Neuronal stem cell (in vitro differentiated cells): Measurements from ENCODE around the gene MACROD1.
A peak's percentile ranks its signal among the peaks of the same experiment; 100 is the strongest.

Experiments used
- DNase-seq: peaks from one replicate; pipeline ENCODE4 v3.0.0-alpha.2; 2013; ENCODE audit warnings: low spot score
- H2AFZ ChIP-seq: one replicate; pipeline ENCODE4 v1.6.1; 2013; ENCODE audit warnings: mild to moderate bottlenecking, low read length, inconsistent platforms
- H2AK5ac ChIP-seq: 2 replicates; pipeline ENCODE4 v1.6.1; 2013; ENCODE audit warnings: low read depth, mild to moderate bottlenecking, inconsistent platforms, low read length, moderate library complexity, mixed read lengths
- H2BK120ac ChIP-seq: 2 replicates; pipeline ENCODE4 v1.6.1; 2013; ENCODE audit warnings: low read depth, mild to moderate bottlenecking, inconsistent platforms, low read length, moderate library complexity, mixed read lengths
- H2BK12ac ChIP-seq: one replicate; pipeline ENCODE4 v1.6.1; 2013; ENCODE audit warnings: low read length, inconsistent platforms
- H2BK15ac ChIP-seq: 2 replicates; pipeline ENCODE4 v1.6.1; 2013; ENCODE audit warnings: mild to moderate bottlenecking, low read length, inconsistent platforms, mixed read lengths
- H2BK5ac ChIP-seq: one replicate; pipeline ENCODE4 v1.6.1; 2013; ENCODE audit warnings: inconsistent platforms, mild to moderate bottlenecking, low read length, moderate library complexity
- H3K14ac ChIP-seq: one replicate; pipeline ENCODE4 v1.6.1; 2013; ENCODE audit warnings: low read length, inconsistent platforms
- H3K18ac ChIP-seq: 2 replicates; pipeline ENCODE4 v1.6.1; 2013; ENCODE audit warnings: low read length, inconsistent platforms
- H3K23ac ChIP-seq: 2 replicates; pipeline ENCODE4 v1.6.1; 2013; ENCODE audit warnings: low read depth, mild to moderate bottlenecking, mixed read lengths, low read length, inconsistent platforms; ENCODE audit not compliant: poor library complexity
- H3K27ac ChIP-seq: replicated peaks from 3 replicates; pipeline ENCODE4 v1.5.1; 2013; ENCODE audit warnings: low read length, inconsistent platforms
- H3K27me3 ChIP-seq, 3 experiments: 2 replicates each; pipeline ENCODE4 v1.6.1; 2013; ENCODE audit warnings: low read length in 3 of 3, mild to moderate bottlenecking in 2 of 3, inconsistent platforms in 1 of 3, low read depth in 1 of 3, mixed read lengths in 1 of 3, moderate library complexity in 1 of 3; ENCODE audit not compliant: control insufficient read depth in 3 of 3, insufficient read depth in 3 of 3
- H3K36me3 ChIP-seq, 2 donors: replicated peaks in 1 of 2; 2 replicates each; pipeline ENCODE4 v1.6.1; 2013; ENCODE audit warnings: low read length in 2 of 2; ENCODE audit not compliant: control insufficient read depth in 2 of 2, insufficient read depth in 2 of 2
- H3K4ac ChIP-seq: 2 replicates; pipeline ENCODE4 v1.6.1; 2013; ENCODE audit warnings: inconsistent platforms, mild to moderate bottlenecking, low read length, moderate library complexity
- H3K4me1 ChIP-seq, 2 donors: 1 replicate in 1 of 2; 2 replicates in 1 of 2; pipeline ENCODE4 v1.6.1; 2013; ENCODE audit warnings: low read length in 2 of 2, low read depth in 1 of 2; ENCODE audit not compliant: control insufficient read depth in 2 of 2, insufficient read depth in 1 of 2
- H3K4me2 ChIP-seq: one replicate; pipeline ENCODE4 v1.6.1; 2013; ENCODE audit warnings: mild to moderate bottlenecking, low read length, inconsistent platforms; ENCODE audit not compliant: insufficient read depth, poor library complexity, severe bottlenecking
- H3K4me3 ChIP-seq, 2 donors: 2 replicates each; pipeline ENCODE4 v1.5.1; 2013; ENCODE audit warnings: low read length in 2 of 2, mild to moderate bottlenecking in 2 of 2, inconsistent platforms in 1 of 2, moderate library complexity in 1 of 2
- H3K79me1 ChIP-seq: one replicate; pipeline ENCODE4 v1.6.1; 2013; ENCODE audit warnings: low read depth, mild to moderate bottlenecking, inconsistent platforms, low read length, moderate library complexity
- H3K9ac ChIP-seq: one replicate; pipeline ENCODE4 v1.6.1; 2013; ENCODE audit warnings: mild to moderate bottlenecking, low read depth, low read length, inconsistent platforms; ENCODE audit not compliant: poor library complexity
- H3K9me3 ChIP-seq, 2 donors: replicated peaks in 1 of 2; 2 replicates each; pipeline versions ENCODE3 to v1.6.1; 2013; ENCODE audit warnings: low read length in 2 of 2, mild to moderate bottlenecking in 2 of 2, inconsistent platforms in 1 of 2, low read depth in 1 of 2, mixed read lengths in 1 of 2, moderate library complexity in 1 of 2; ENCODE audit not compliant: control insufficient read depth in 2 of 2, insufficient read depth in 1 of 2
- H4K8ac ChIP-seq: one replicate; pipeline ENCODE4 v1.6.1; 2013; ENCODE audit warnings: low read depth, mild to moderate bottlenecking, inconsistent platforms, low read length, moderate library complexity
- H4K91ac ChIP-seq: one replicate; pipeline ENCODE4 v1.6.1; 2013; ENCODE audit warnings: low read length, low read depth, mild to moderate bottlenecking, inconsistent platforms; ENCODE audit not compliant: poor library complexity
- WGBS, 2 donors: extraction: QIAGEN DNeasy Blood & Tissue Kit; methylation state at CpG; one replicate each; pipeline ENCODE4 v1.1.7; 2013; ENCODE audit warnings: missing lambda C conversion rate in 2 of 2, mixed read lengths in 1 of 2; ENCODE audit not compliant: insufficient read length in 2 of 2, insufficient replicate concordance in 1 of 2; ENCODE audit errors: extremely low coverage in 2 of 2; 5-methylcytosine and 5-hydroxymethylcytosine counted together

MACROD1 gene

GRCh38 chr11:64084951-64085710 lies 80.8 kb downstream of the MACROD1 start:
- no peak overlapping the region for H4K8ac ChIP-seq
- H3K4ac ChIP-seq: no peak overlapping the region
- H2BK5ac ChIP-seq: no peak overlapping the region
- H3K79me1 ChIP-seq: no peaks in the 10 kb centered on the region
- WGBS, 2 donors: no CpG with 5 or more reads among the region's 27 CpGs
- H2BK15ac ChIP-seq: peak overlapping the region; percentile 40
- H3K4me2 ChIP-seq: no peak overlapping the region
- H3K14ac ChIP-seq: no peak overlapping the region
- H3K9ac ChIP-seq: no peak overlapping the region
- no peak overlapping the region for H2AFZ ChIP-seq
- no peaks in the 10 kb centered on the region for H3K9me3 ChIP-seq
- DNase-seq: no peak
- peaks cover 11 to 20% of the 10 kb centered on the region in 2 donors for H3K4me1 ChIP-seq
- H3K4me3 ChIP-seq: no peak overlapping the region
- peak overlapping the region; percentile 92 for H2AK5ac ChIP-seq
- H3K18ac ChIP-seq: peak overlapping the region; percentile 76
- no peak overlapping the region for H2BK12ac ChIP-seq
- H3K23ac ChIP-seq: peak overlapping the region; percentile 39
- H2BK120ac ChIP-seq: peak overlapping the region; percentile 5
- H4K91ac ChIP-seq: no peak overlapping the region
- peaks cover 0 to 8% (median 2%) of the 10 kb centered on the region in 3 experiments for H3K27me3 ChIP-seq
- H3K27ac ChIP-seq: no peak overlapping the region
- no peaks in the 10 kb centered on the region for H3K36me3 ChIP-seq

GRCh38 chr11:64084146-64084950 lies 81.6 kb downstream of the MACROD1 start:
- Histone ChIP-seq H2AK5ac (peak overlapping the region; percentile 92), H2BK12ac (peak overlapping the region; percentile 61)
- WGBS, 2 donors: no CpG with 5 or more reads among the region's 26 CpGs

GRCh38 chr11:64083398-64084080 lies 82.4 kb downstream of the MACROD1 start:
- H2BK120ac ChIP-seq: no peak overlapping the region
- H4K91ac ChIP-seq: no peak overlapping the region

More at GRCh38 chr11:64084146-64084950, 81.6 kb downstream of the MACROD1 start:
- Histone ChIP-seq H4K91ac (peak overlapping the region; percentile 98), H3K9me3 (no peaks in the 10 kb centered on the region), H2BK15ac (peak overlapping the region; percentile 40), H2AFZ (no peak overlapping the region), H3K18ac (peak overlapping the region; percentile 88), H4K8ac (no peak overlapping the region), H3K27me3 (peaks cover 0 to 8% (median 2%) of the 10 kb centered on the region in 3 experiments), H3K4me1 (peaks cover 5 to 14% of the 10 kb centered on the region in 2 donors), H3K4me3 (no peak overlapping the region), H3K9ac (peak overlapping the region; percentile 83), H3K4me2 (no peak overlapping the region), H3K4ac (no peak overlapping the region), H3K79me1 (no peaks in the 10 kb centered on the region), H3K27ac (no peak overlapping the region), H3K23ac (peak overlapping the region; percentile 25), H3K14ac (peak overlapping the region; percentile 87), H3K36me3 (no peaks in the 10 kb centered on the region), H2BK120ac (peak overlapping the region; percentile 40), H2BK5ac (peak overlapping the region; percentile 80)
- no peak for DNase-seq

More at GRCh38 chr11:64083398-64084080, 82.4 kb downstream of the MACROD1 start:
- Histone ChIP-seq H3K9ac (peak overlapping the region; percentile 83), H3K27ac (no peak overlapping the region), H3K18ac (peak overlapping the region; percentile 88), H3K4ac (no peak overlapping the region), H2AK5ac (peak overlapping the region; percentile 92), H3K14ac (peak overlapping the region; percentile 87), H2BK15ac (peak overlapping the region; percentile 15), H2BK5ac (peak overlapping the region; percentile 80), H3K79me1 (no peaks in the 10 kb centered on the region), H2BK12ac (no peak overlapping the region), H3K27me3 (peaks cover 0 to 8% (median 2%) of the 10 kb centered on the region in 3 experiments), H3K4me3 (no peak overlapping the region), H3K36me3 (no peaks in the 10 kb centered on the region), H4K8ac (no peak overlapping the region), H3K9me3 (no peaks in the 10 kb centered on the region), H3K4me1 (peaks cover 10 to 11% of the 10 kb centered on the region in 2 donors), H2AFZ (no peak overlapping the region), H3K4me2 (no peak overlapping the region), H3K23ac (peak overlapping the region; percentile 25)
- whole genome bisulfite sequencing, 2 donors: no CpG with 5 or more reads among the region's 28 CpGs
- DNase-seq: no peak
